ENCODE measurements around the gene MSL3B.
"Not testable (repeated sequence)": the region's sequence is repeated elsewhere in the genome, so short reads cannot be mapped to it uniquely, and the experiment has no call there.

The MSL3B gene

GRCh38 chr2:233901884-233902283, 33.7 kb upstream of the MSL3B start:
- no peak for DNase-seq (ENCODE audit: low spot score)
- Histone ChIP-seq H3K36me3 (ENCODE audit: insufficient read depth, low read length, poor library complexity, severe bottlenecking) (no peaks in the 10 kb centered on the region), H3K9me3 (ENCODE audit: low read depth, low read length, poor library complexity, severe bottlenecking) (no peaks in the 10 kb centered on the region), H3K4me3 (ENCODE audit: low read depth, low read length, poor library complexity, severe bottlenecking) (no peak overlapping the region), H3K27ac (ENCODE audit: low read depth, low read length, poor library complexity, severe bottlenecking) (no peak overlapping the region), H3K27me3 (replicated peaks; ENCODE audit: insufficient read depth, low read depth, low read length, poor library complexity) (peaks cover 22% of the 10 kb centered on the region), H3K4me1 (ENCODE audit: insufficient read depth, low read length, poor library complexity, severe bottlenecking) (no peaks in the 10 kb centered on the region)
- TF ChIP-seq CTCF (conservative IDR thresholded peaks at IDR 0.05; ENCODE audit: low read depth, low read length) (no peak), EZH2 (IDR thresholded peaks at IDR 0.05; ENCODE audit: borderline replicate concordance, low read depth, low read length, poor library complexity, severe bottlenecking) (no peak)
- intact Hi-C loops (cut with micrococcal nuclease; ENCODE audit: unreplicated experiment), result no loop called here
- ChIA-PET CTCF (no interaction called here), POLR2A (ENCODE audit: low non-redundant PET) (no interaction called here)
- no TSS peak for BruUV-seq (replicated peaks)

- POLR2A ChIA-PET (ENCODE audit: low non-redundant PET), result no interaction called here
- no TSS peak for BruUV-seq (replicated peaks)
These were observed 33.2 kb upstream of the MSL3B start for GRCh38 chr2:233901367-233901766.

GRCh38 chr2:233896253-233896652, 28.1 kb upstream of the MSL3B start:
- H3K36me3 ChIP-seq (ENCODE audit: insufficient read depth, low read length, poor library complexity, severe bottlenecking); H3K9me3 ChIP-seq (ENCODE audit: low read depth, low read length, poor library complexity, severe bottlenecking); POLR2A ChIA-PET (ENCODE audit: low non-redundant PET); CTCF ChIA-PET; H3K27ac ChIP-seq (ENCODE audit: low read depth, low read length, poor library complexity, severe bottlenecking); intact Hi-C loops (cut with micrococcal nuclease; ENCODE audit: unreplicated experiment); BruUV-seq (replicated peaks); H3K4me3 ChIP-seq (ENCODE audit: low read depth, low read length, poor library complexity, severe bottlenecking); DNase-seq (ENCODE audit: low spot score); H3K4me1 ChIP-seq (ENCODE audit: insufficient read depth, low read length, poor library complexity, severe bottlenecking): not testable (repeated sequence)
- H3K27me3 ChIP-seq (replicated peaks; ENCODE audit: insufficient read depth, low read depth, low read length, poor library complexity), result peaks cover 19% of the 10 kb centered on the region

More at GRCh38 chr2:233901367-233901766, 33.2 kb upstream of the MSL3B start:
- Histone ChIP-seq H3K36me3 (ENCODE audit: insufficient read depth, low read length, poor library complexity, severe bottlenecking) (no peaks in the 10 kb centered on the region), H3K27ac (ENCODE audit: low read depth, low read length, poor library complexity, severe bottlenecking) (no peak overlapping the region), H3K9me3 (ENCODE audit: low read depth, low read length, poor library complexity, severe bottlenecking) (no peaks in the 10 kb centered on the region), H3K27me3 (replicated peaks; ENCODE audit: insufficient read depth, low read depth, low read length, poor library complexity) (peaks cover 22% of the 10 kb centered on the region), H3K4me3 (ENCODE audit: low read depth, low read length, poor library complexity, severe bottlenecking) (no peak overlapping the region), H3K4me1 (ENCODE audit: insufficient read depth, low read length, poor library complexity, severe bottlenecking) (no peaks in the 10 kb centered on the region)
- CTCF ChIA-PET, result no interaction called here
- no peak for TF ChIP-seq EZH2 (IDR thresholded peaks at IDR 0.05; ENCODE audit: borderline replicate concordance, low read depth, low read length, poor library complexity, severe bottlenecking)
- no peak for TF ChIP-seq CTCF (conservative IDR thresholded peaks at IDR 0.05; ENCODE audit: low read depth, low read length)
- no peak for DNase-seq (ENCODE audit: low spot score)
- intact Hi-C loops (cut with micrococcal nuclease; ENCODE audit: unreplicated experiment), result no loop called here

- no peak for DNase-seq (ENCODE audit: low spot score)
- no TSS peak for BruUV-seq (replicated peaks)
- Histone ChIP-seq H3K9me3 (ENCODE audit: low read depth, low read length, poor library complexity, severe bottlenecking) (no peaks in the 10 kb centered on the region), H3K4me3 (ENCODE audit: low read depth, low read length, poor library complexity, severe bottlenecking) (no peak overlapping the region), H3K27me3 (replicated peaks; ENCODE audit: insufficient read depth, low read depth, low read length, poor library complexity) (peaks cover 7% of the 10 kb centered on the region), H3K4me1 (ENCODE audit: insufficient read depth, low read length, poor library complexity, severe bottlenecking) (no peaks in the 10 kb centered on the region), H3K36me3 (ENCODE audit: insufficient read depth, low read length, poor library complexity, severe bottlenecking) (no peaks in the 10 kb centered on the region), H3K27ac (ENCODE audit: low read depth, low read length, poor library complexity, severe bottlenecking) (no peak overlapping the region)
- ChIA-PET CTCF (no interaction called here), POLR2A (ENCODE audit: low non-redundant PET) (no interaction called here)
- intact Hi-C loops (cut with micrococcal nuclease; ENCODE audit: unreplicated experiment), result no loop called here
- TF ChIP-seq EZH2 (IDR thresholded peaks at IDR 0.05; ENCODE audit: borderline replicate concordance, low read depth, low read length, poor library complexity, severe bottlenecking) (no peak), CTCF (conservative IDR thresholded peaks at IDR 0.05; ENCODE audit: low read depth, low read length) (no peak)
These were observed 24.6 kb upstream of the MSL3B start for GRCh38 chr2:233892793-233893192.
